HG02970 (cell line): Measurements from ENCODE around the gene HSPB7.
"Not testable (repeated sequence)": the region's sequence is repeated elsewhere in the genome, so short reads cannot be mapped to it uniquely, and the experiment has no call there.

Experiments
- ATAC-seq: cut with Tn5 transposase; IDR thresholded peaks from one replicate; pipeline ENCODE4 v1.9.1; 2021; ENCODE audit warnings: mild to moderate bottlenecking, moderate library complexity, moderate number of reproducible peaks; ENCODE audit not compliant: unreplicated experiment, low FRiP score

The HSPB7 gene

DNA sequence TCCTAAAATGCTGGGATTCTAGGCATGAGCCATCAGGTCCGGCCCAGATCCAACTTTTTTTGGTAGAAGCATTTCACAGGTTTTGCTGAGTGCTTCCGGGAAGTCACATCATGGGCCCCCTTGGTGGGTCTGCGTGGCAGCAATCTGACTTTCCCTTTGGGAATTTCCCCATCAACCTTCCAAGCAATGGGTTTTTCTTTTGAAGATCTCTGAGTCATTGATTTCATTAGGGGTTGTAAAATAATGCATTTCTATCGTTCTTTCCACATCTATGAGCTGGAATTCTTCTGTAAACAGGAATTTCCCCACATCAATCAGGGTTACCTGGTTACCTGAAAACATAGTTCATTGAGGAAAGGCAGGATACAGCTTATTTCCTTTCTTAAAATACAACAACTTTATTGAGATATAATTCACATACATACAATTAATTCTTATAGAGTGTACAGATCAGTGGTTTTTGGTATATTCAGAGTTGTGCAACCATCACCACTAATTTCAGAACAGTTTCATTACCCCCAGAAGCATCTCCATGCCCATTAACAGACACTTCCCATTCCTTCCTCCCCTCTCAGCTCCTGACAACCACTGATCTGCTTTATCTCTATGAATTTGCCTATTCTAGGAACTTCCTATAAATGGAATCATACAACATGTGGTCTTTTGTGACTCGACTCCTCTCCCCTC is 32.1 kb downstream of the HSPB7 start:
- no peak for ATAC-seq

DNA sequence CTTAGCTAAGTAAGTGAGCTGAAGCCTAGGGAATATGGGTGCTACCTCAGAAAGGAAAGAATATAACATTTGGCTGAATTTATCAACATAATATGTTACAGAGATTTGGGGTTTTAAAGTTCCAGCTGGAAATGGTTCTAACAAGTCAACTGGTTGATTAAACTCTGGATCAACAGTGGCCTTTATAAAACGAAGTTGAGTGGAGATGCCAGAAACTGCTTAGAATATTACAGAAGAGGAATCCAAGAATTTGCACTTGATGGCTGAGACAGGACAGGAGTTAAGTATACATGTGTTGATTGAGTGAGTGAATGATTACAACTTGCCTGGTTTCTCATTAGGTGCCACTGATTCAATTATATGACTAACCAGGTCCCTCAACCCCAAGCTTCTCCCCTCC is 34.6 kb downstream of the HSPB7 start:
- ATAC-seq: no peak

DNA sequence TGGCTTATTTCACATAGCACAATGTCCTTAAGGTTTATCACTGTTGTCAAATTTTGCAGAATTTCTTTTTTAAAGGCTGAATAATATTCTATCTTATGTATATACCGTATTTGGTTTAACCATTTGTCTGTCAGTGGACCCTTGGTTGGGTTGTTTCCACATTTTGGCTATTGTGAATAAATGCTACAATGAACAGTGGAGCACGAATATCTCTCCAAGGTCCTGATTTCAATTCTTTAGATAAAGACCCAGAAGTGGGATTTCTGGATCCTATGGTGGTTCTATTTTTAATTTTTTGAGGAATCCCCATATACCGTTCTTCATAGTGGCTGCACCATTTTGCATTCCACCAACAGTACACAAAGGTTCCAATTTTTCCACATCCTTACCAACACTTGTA is 36.2 kb downstream of the HSPB7 start:
- ATAC-seq: no peak

DNA sequence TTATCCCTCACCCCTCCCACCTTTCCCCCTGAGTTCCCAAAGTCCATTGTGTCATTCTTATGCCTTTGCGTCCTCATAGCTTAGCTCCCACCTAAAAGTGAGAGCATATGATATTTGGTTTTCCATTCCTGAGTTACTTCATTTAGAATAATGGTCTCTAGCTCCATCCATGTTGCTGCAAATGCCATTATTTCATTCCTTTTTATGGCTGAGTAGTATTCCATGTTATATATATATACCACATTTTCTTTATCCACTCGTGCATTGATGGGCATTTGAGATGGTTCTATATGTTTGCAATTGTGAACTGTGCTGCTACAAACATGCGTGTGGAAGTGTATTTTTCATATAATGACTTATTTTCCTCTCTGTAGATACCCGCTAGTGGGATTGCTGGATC is 39.9 kb downstream of the HSPB7 start:
- not testable (repeated sequence) for ATAC-seq

DNA sequence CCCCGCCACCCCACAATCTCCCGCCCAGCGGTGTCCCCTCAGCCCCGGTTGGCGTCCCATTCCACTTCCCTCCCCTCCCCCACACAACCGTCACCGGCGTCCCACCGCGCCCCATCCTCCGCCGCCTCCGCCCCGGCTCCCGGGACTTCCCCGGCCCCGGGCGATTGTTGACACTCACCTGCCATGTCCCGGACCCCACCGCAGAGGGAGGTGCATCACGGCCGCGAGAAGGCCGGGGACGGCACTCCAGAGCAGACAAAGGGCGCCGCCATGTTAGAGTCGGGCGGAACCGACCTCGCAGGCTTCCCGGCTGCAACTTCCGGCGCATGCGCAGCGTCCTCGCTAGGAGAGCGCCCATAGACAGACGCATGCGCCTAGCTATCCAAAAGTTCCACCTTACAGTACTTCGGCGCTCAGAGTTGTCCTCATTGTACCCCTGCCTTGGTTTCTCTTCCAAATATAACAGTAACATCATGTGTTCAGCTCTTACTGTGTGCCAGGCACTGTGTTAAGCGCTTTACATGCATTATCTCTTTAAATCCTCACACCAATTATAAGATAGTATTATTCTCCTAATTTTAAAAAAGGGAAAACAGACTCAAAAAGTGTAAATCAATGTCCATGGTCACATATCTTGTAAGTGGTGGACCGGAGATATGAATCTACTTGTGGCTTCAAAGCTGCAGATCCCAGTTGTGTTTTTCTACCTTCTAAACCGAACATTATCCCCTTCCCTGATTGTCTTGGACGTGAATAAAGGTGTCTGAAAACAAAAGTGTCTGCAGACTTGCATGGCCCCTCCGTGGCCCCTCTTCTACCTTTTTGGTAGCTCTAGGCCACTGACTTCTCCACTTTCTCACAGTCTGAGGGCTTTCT is 41.8 kb downstream of the HSPB7 start, which contains the start of gene ZBTB17:
Gene ZBTB17, minus strand, starts transcription at position 297 of the 876 bp plus-strand sequence. CDS start 27,606 bp downstream, outside the sequence.
- peak; percentile 78 for ATAC-seq

DNA sequence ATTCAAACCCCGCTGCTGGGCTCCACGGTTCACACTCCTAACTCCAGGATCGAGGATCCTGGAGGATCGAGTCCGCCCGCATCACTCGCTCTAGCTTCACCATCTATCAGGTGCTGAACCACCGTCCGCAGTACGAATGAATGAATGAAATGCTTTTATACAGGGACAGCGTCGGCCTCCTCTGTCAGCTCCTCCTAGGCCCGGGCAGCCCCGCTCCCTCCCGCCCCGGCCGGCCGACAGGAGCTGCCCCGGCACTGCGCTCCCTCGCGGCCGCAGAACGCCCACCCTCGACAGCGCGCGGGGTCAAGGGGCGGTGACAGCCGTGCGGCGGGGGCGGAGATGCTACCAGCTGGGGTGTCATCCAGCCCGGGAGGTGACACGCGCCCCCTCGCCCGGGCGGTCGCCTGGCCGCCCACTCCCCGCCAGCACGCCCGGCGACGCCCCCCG is 42.5 kb downstream of the HSPB7 start:
- ATAC-seq: peak; percentile 50

DNA sequence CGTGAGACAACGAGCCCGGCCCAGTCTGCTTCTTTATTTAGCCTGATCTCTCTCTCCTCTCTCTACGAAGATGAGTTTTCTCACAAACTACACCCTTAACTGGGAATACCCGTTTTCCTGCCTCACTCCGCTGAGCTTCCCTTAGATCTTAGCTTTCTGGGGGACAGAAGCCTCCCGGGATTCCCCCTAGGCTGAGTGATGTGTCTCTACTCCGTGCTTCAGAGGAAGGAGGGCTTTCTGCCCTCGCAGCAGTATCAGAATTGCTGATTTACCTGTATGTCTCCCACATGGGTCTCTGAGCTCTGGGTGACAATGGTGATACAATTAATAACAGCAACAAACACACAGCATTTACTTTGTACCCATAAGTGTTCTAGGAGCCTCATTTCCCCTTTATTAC is 43.0 kb downstream of the HSPB7 start:
- ATAC-seq: peak; percentile 22

DNA sequence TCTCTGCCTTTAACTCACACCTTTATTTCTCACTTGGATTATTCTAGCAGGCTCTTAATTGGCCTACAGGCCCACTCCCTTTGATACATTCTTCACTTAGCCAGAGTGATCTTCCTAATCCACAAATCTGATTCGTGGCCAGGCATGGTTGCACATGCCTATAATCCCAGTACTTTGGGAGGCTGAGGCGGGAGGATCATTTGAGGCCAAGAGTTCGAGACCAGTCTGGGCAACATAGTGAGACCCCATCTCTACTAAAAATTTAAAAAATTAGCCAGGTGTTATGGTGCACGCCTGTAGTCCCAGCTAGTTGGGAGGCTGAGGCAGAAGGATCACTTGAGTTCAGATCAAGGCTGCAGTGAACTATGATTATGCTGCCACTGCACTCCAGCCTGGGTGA is 44.1 kb downstream of the HSPB7 start:
- no peak for ATAC-seq

DNA sequence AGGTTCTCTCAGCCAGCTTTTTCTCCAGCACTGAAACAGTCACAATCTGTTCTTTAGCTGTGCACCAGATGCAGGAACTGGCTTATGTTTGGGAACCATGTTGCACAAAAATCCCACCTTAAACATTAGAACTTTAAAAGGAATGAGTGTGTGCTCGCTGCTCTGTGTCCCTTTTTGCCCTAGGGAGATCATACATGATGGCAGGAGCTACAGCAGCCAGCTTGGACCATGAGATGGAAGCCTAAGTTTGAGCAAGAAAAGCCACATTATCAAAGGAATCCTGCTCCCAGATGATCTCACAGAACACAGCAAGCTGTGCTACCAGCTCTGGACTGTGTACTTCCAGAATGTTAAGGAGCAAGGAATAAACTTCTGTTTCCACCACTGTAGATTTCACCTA is 45.4 kb downstream of the HSPB7 start:
- no peak for ATAC-seq

DNA sequence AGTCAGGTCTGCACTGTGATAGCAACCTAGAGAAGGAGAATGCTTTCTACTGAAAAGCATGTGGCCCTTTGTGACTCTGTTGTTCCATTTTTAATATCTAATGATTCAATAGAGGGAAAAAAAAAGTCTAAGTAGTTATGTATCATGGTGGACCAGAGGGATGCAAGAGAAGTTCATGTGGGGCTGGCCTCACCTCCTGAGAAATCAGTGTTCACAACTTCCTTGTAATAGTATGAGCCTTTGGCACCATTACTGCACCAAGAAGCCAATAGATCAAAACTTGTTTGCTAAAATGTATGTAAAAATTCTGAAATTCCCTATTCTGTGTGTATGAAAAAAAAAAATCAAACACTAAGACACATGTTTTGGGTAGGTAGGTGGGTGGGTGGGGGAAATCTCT is 46.9 kb downstream of the HSPB7 start:
- no peak for ATAC-seq

DNA sequence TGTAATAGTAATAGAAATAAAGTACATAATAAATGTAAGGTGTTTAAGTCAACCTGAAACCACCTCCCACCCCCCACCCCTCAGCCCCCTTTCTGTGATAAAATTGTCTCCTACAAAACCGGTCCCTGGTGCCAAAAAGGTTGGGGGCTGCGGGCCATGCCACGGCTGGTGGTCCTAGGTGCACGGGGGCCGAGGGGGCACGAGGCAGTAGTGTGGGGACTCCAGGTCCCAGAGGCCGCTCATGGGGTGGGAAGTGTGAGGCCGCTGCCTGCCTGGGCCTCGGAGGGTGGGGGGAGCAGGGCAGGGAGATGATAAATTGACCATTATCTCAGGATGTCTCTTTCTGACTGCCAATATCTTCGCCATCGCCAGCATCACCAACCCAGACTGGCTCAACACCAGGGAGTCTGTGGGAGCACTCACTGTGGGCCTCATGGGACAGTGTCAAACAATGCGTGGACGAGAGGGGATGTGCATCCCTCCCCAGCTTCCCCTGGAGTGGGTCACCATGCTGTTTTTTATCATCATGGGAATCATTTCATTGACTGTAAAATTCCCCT is 48.4 kb downstream of the HSPB7 start:
- ATAC-seq: no peak

DNA sequence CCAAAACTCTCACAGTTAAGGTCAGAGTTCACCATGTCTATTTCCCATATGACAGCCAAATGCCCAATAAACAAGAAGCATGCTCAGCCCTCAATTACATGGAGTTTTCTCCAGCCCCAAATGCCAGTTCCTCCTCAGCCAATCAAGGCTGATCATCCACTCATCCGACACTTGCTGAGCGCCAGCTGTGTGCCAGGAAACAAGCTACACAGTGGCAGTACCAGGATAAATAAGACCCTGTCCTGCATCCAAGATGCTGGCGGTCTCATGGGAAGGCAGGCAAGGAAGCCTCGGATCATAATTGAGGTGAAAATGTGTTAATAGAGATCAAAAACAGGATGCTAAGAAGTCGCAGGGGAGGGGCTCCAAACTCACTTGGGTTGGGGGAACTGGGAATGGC is 49.7 kb downstream of the HSPB7 start:
- ATAC-seq: no peak

DNA sequence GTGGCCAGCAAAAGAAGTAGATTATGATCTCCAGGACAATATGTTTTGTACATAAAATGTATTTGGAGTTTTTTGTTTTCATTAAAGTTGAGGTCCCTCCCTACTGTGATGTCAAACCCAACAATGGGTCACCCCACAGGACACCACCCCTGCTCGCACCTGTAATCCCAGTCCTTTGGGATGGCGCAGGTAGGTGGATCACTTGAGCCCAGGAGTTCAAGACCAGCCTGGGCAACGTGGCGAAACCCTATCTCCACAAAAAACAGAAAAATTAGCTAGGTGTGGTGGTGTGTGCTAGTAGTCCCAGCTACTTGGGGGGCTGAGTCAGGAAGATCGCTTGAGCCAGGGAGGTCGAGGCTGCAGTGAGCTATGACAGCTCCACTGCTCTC is 50.9 kb downstream of the HSPB7 start:
- no peak for ATAC-seq

DNA sequence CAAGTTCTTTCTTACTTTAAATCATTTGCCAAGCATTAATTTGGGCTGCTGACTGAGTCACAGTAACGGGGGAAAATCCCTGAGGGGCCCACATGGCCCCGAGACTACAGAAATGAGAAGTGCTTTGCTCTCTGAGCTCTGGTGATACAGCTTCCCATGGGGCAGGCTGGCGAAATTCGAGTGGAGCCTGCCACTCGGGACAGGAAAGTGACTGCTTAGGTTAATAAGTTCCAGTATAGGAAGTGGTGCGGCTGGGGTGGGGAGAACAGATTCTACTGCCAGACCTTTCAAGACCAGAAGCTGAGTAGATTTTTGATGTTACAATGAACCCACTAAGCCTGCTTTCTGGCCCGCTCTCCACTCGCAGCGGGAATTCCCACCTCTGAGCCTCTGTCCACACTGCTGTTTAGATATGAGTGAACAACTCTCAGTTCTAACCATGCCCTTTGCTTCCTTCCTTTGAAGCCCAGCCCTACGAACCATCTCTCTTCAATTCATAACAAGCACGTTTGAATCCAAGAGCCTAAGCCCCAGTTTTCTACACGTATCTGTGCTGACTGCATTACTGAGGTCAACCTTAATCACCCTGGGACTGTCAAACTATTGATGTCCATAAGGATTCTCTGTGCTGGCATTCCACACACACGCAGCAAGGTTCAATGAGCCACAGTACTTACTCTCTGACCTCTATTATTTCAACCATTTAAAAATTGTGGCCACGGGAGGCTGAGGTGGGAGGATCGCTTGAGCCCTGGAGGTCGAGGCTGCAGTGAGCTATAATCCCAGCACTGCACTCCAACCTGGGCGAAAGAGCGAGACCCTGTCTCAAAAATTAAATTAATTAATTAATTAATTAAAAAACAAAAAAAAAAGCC is 51.5 kb downstream of the HSPB7 start:
- peak; percentile 77 for ATAC-seq

DNA sequence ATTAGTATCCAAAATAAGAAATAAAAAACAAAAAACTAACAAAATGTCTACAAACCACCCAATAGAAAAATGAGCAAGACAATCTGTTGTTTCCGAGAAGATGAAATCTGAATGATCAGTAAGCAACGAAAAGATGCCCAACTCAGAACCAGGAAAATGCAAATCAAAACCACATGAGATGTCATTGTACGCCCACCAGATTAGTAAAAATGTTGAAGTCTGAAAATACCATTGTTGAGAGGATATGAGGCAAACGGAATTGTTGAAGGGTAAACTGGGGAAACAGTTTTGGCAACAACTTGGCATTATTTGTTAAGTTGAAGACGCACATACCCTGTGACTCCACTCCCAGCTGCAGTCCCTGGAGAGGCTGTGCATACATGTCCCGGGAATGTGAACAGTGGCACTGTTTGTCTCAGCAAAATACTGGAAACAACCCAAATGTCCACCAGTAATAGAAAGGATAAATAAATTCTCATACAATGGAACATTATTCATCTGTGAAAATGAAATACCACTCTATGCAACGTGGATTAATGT is 52.5 kb downstream of the HSPB7 start:
- ATAC-seq: no peak
